Measurements from ENCODE around the gene B4GALNT3. TPM values are rescaled to one million over a fixed set of nuclear protein-coding genes. Genes with fewer than 3 reads are reported as not detected.
A peak's percentile ranks its signal among the peaks of the same experiment; 100 is the strongest.

B4GALNT3 gene
- total RNA-seq, 3 donors from 2014 or later = 0.87 to 2.9 (median 2.1) TPM

DNA sequence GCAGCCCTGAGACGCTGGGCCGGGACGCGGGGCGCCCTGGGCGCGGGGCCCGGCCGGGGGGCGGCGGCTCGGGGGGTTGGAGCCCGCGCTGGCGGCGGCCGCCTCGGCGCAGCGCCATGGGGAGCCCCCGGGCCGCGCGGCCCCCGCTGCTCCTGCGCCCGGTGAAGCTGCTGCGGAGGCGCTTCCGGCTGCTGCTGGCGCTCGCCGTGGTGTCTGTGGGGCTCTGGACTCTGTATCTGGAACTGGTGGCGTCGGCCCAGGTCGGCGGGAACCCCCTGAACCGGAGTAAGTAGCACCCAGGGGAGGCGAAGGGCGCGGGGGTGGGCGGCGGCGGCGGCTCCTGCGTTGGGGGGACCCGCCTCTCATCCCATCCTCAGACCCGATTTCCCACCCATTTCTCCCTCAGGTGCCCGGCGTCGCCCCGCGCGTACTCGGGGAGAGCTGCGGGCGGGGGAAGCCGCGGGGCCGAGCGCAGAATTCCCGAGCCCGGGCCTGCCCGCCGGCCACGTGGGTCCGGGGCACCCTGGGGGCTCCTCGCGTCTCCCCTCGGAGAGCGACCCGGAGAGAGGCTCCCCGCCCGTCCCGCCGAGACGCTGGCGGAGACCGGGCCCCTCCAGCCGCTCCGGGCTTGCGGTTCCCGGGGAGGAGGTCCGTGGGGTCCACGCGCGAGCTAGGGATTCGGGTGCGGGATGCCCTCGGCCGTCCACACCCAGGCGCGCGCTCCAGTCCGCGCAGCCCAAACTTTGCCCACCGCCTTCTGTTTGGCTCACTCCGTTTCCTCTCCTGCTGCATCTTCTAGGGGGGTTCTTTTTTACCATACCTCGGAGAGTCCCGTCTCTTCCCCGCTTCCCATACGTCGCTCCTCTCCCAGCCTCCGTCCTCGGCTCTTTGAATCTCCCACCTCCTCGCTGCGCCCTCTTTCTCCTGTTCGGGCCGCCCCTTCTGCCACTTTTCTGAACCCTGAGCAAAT lies 807 bp downstream of the B4GALNT3 start:
- DNase-seq (peak; percentile 29), ATAC-seq (peak; percentile 76 to 83)
- H3K9me3 Mint-ChIP-seq = no peaks in the 10 kb centered on the region
- H3K36me3 Mint-ChIP-seq (ENCODE audit: insufficient read depth) = no peaks in the 10 kb centered on the region
- peaks cover 11% of the 10 kb centered on the region for H3K4me1 Mint-ChIP-seq (ENCODE audit: low read depth)
- H3K27me3 Mint-ChIP-seq (ENCODE audit: low read depth) = peaks cover 21% of the 10 kb centered on the region
- peak overlapping the region; percentile 83 for H3K4me3 Mint-ChIP-seq

DNA sequence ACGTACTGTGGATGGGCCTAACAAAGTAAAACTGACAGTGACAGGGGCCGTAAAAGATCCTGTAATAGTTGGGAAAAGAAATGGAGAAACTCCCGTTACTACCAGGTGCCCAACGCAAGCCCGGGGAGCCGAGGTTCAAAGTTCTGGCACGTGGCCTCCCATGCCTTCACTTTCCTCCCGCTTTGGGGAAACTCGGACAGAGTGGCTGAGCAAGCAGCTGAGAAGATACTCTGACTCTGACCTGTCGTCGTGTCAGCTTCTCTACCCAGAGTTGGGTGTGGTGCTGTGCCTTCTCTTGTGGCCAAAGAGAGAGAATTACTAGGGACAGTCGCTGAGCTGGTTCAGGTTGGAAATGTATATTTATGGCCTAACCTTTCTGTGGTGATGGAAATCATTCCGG lies 1.7 kb downstream of the B4GALNT3 start:
- DNase-seq (no peak), ATAC-seq (no peak)
- Mint-ChIP-seq H3K4me1 (ENCODE audit: low read depth) (peaks cover 11% of the 10 kb centered on the region), H3K36me3 (ENCODE audit: insufficient read depth) (no peaks in the 10 kb centered on the region), H3K9me3 (no peaks in the 10 kb centered on the region), H3K27me3 (ENCODE audit: low read depth) (peaks cover 21% of the 10 kb centered on the region), H3K4me3 (peak overlapping the region; percentile 83)

DNA sequence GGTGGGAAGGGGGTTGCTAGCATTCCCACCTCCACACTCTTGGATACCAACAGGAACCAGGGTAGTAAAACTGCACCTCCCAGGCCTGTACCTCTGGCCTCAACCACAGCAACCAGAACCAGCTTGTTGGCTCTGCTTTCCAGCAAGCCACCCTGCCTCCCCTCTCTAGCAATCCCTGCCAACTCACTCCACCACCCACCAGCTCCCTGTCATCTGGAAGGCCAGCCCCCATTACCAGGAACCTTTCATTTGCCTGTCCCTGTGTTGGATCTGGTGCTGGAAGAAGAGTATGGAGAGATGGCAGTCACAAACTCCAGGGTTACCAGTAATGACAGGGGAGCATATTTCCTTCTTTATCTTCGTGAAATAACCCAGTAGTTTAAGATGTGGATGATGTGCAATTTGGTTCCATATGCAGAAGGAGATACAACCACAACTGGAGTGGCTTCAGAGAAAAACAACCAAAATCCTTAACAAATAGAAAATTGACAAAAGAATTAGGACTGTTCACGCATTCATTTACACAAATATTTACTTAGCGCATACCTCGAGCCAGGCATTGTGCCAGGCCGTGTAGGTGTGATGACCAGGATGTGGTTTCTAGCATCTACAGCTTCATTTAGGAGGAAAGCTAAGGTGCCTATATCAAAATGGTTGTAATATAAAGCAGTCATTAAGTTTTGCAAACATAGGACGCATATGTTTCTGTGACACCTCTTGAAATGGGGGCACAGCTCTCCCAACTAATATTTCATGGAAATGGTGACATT lies 3.4 kb downstream of the B4GALNT3 start:
- Mint-ChIP-seq H3K4me1 (ENCODE audit: low read depth) (peaks cover 11% of the 10 kb centered on the region), H3K9me3 (no peaks in the 10 kb centered on the region), H3K36me3 (ENCODE audit: insufficient read depth) (no peaks in the 10 kb centered on the region), H3K4me3 (no peak overlapping the region), H3K27me3 (ENCODE audit: low read depth) (peaks cover 17% of the 10 kb centered on the region)
- DNase-seq = no peak
- ATAC-seq = no peak

DNA sequence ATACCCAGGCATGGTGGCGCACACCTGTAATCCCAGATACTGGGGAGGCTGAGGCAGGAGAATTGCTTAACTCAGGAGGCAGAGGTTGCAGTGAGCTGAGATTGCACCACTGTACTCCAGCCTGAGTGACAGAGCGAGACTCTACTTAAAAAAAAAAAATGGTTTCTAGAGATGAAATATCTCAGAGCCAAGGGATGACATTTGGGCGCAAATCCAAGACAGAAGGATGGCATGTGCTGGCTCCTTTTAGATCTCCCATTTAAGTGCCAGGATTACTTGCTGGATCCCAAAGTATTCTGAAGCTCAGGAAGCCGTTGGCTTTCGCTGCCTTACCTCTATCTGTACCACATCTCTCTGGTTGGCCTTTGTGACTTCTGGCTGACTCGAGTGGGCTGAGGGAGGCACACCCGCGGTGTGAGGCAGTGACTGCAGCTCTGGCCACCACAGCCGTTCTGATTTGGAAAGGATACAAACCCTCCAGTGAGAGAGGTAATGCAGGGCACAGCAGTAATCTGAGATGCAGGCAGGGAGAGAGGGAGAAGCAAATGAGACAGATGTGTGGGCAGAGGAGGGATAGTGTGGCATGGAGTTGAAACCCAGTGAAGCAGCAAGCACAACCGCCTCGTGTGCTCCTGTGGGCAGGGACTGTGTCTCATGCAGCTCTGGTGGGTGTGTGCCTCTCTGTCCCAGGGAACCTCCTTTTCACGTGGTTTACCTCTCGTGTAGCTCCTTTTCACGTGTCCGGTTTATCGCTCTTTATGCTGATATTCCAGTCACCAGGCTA lies 4.9 kb downstream of the B4GALNT3 start:
- no peak overlapping the region for H3K4me3 Mint-ChIP-seq
- DNase-seq (no peak), ATAC-seq (no peak)
- H3K27me3 Mint-ChIP-seq (ENCODE audit: low read depth) = peaks cover 14% of the 10 kb centered on the region
- H3K4me1 Mint-ChIP-seq (ENCODE audit: low read depth) = peaks cover 6% of the 10 kb centered on the region
- no peaks in the 10 kb centered on the region for H3K36me3 Mint-ChIP-seq (ENCODE audit: insufficient read depth)
- no peaks in the 10 kb centered on the region for H3K9me3 Mint-ChIP-seq

DNA sequence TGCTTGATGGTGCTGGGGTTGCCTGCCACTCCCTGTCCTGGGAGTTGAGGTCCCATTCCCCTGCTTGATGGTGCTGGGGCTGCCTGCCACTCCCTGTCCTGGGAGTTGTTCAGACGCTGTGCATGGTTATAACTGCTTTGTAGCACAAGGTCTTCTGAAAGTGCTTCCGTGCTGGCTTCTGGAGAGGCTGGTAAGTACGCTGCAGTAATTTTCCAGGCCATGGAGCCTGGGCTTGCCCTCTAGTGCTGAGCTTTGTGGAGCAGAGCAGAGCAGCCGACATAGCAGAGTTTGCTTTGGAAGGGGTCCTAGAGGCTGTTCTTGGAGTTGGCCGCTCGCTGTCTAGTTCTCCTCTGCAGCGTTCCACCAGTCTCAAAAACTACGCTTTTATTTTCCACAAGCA lies 6.3 kb downstream of the B4GALNT3 start:
- Mint-ChIP-seq H3K9me3 (no peaks in the 10 kb centered on the region), H3K4me1 (ENCODE audit: low read depth) (peaks cover 4% of the 10 kb centered on the region), H3K4me3 (no peak overlapping the region), H3K36me3 (ENCODE audit: insufficient read depth) (no peaks in the 10 kb centered on the region), H3K27me3 (ENCODE audit: low read depth) (peaks cover 12% of the 10 kb centered on the region)
- DNase-seq (no peak), ATAC-seq (no peak)

DNA sequence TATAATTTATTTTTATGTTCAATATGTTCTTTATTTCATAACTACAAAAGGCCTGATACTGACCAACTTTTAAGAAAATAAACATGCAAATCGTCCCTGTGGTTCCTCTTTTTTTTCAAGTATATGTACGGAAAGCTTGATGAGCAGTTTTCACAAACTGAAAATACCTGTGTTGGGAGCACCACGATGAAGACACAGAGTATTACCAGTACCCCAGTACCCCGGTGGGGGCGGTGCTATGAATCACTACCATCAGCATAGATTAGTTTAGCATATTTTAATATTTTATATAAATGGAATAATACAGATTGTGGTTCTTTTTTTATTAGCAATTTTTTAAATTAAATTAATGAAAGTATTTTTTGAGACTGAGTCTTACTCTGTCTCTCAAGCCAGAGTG lies 7.0 kb downstream of the B4GALNT3 start:
- ATAC-seq = no peak
- Mint-ChIP-seq H3K4me1 (ENCODE audit: low read depth) (peaks cover 1% of the 10 kb centered on the region), H3K9me3 (no peaks in the 10 kb centered on the region), H3K36me3 (ENCODE audit: insufficient read depth) (no peaks in the 10 kb centered on the region), H3K27me3 (ENCODE audit: low read depth) (peaks cover 9% of the 10 kb centered on the region), H3K4me3 (no peak overlapping the region)
- DNase-seq = no peak

DNA sequence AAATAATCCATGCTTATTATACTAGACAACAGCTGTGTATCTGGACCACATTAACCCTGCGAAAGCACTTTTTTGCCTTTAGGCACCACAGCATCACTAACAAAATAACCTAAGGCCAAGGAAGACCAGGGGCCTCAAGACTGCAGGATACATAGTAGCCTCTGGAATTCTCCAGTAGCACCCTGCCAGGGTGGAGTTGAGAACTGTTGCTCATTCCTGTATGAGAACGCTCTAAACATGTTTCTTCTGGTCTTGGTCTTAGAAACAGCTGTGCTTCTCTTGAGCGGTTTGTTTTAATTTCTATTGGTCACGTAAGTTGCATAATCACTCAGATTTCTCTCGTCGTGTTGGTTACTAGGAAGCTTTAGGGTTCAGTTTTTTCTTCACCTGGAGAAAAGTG lies 7.9 kb downstream of the B4GALNT3 start:
- Mint-ChIP-seq H3K4me1 (ENCODE audit: low read depth) (peaks cover 1% of the 10 kb centered on the region), H3K9me3 (no peaks in the 10 kb centered on the region), H3K36me3 (ENCODE audit: insufficient read depth) (no peaks in the 10 kb centered on the region), H3K4me3 (no peak overlapping the region), H3K27me3 (ENCODE audit: low read depth) (peaks cover under 1% of the 10 kb centered on the region)
- no peak for DNase-seq
- no peak for ATAC-seq

DNA sequence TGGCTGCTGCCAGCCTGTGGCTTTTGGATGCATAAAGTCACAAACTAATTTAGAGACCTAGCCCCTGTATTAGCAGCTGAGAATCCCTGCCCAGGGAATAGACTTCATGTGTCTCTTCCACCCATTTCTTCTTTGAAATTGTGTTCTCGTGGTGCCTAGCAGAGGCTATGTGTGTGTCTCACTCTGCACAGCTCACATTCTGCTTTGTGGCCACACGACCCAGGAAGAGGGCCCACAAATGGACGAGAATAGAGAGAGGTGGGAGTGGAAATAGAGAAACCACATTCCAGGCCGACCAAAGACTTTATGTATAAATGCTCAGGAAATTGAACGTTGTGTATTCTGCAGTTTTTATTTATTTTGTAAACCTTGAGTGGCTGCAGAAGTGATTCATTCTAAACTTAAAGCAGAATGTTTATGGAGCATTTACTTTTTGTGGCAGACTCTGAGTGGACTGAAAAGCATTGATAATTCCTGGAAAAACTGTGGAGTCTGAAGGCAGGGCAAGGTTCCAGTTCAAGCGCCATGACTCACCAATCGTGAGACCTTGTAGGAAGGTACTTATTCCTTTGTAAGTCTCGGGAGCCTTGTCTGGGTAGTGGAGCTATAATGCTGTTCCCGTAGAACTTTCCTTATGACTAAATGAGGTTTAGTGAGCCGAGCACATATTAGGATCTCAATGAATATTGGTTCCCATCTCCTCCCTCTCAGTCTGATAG lies 9.1 kb downstream of the B4GALNT3 start:
- H3K4me3 Mint-ChIP-seq = no peak overlapping the region
- no peaks in the 10 kb centered on the region for H3K9me3 Mint-ChIP-seq

DNA sequence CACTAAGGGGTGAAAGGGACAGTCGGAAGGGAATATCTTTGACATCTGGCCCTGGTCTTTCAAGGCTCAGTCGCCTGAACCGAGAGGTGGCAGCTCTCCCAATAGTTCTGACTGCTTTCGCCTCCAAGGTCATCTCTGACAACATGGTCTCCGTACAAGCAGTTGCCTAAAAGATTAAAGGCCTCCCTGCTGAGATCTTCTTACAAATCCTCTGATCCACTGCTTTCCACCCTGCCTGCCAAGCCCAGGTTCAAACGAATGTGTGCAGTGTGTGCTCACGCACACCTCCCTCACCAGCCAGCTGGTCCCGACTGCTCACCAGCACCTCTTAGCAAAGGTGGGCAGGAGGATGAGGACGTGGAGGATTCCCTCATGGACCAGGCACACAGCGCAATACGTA lies 10.4 kb downstream of the B4GALNT3 start:
- peaks cover 3% of the 10 kb centered on the region for H3K27me3 Mint-ChIP-seq (ENCODE audit: low read depth)
- H3K4me3 Mint-ChIP-seq = no peak overlapping the region
- no peaks in the 10 kb centered on the region for H3K36me3 Mint-ChIP-seq (ENCODE audit: insufficient read depth)
- no peaks in the 10 kb centered on the region for H3K4me1 Mint-ChIP-seq (ENCODE audit: low read depth)
- no peak for ATAC-seq
- DNase-seq = no peak
- no peaks in the 10 kb centered on the region for H3K9me3 Mint-ChIP-seq

More for the DNA sequence above, 9.1 kb downstream of the B4GALNT3 start:
- DNase-seq (no peak), ATAC-seq (no peak)
- Mint-ChIP-seq H3K36me3 (ENCODE audit: insufficient read depth) (no peaks in the 10 kb centered on the region), H3K27me3 (ENCODE audit: low read depth) (no peaks in the 10 kb centered on the region), H3K4me1 (ENCODE audit: low read depth) (no peaks in the 10 kb centered on the region)

DNA sequence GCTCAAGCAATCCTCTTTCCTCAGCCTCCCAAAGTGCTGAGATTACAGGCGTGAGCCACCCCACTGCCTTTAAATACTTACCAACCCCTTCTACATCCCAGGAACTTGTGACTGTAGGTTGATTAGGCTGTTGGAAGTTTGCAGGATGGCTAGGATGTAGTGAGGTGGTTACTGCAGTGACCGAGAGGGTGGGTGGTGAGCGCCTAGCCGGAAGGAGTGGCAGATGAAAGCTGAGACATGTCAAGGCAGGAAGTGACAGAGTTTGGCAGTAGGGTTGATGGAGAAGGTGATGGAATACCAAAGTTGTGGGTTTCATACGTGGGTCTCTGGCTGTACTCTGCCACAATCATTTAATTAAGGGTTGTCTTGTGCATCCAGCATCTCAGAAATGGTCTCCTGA lies 13.5 kb downstream of the B4GALNT3 start:
- ATAC-seq (no peak), DNase-seq (no peak)
- Mint-ChIP-seq H3K27me3 (ENCODE audit: low read depth) (peaks cover 13% of the 10 kb centered on the region), H3K4me3 (no peak overlapping the region), H3K9me3 (no peaks in the 10 kb centered on the region), H3K36me3 (ENCODE audit: insufficient read depth) (no peaks in the 10 kb centered on the region), H3K4me1 (ENCODE audit: low read depth) (no peaks in the 10 kb centered on the region)

DNA sequence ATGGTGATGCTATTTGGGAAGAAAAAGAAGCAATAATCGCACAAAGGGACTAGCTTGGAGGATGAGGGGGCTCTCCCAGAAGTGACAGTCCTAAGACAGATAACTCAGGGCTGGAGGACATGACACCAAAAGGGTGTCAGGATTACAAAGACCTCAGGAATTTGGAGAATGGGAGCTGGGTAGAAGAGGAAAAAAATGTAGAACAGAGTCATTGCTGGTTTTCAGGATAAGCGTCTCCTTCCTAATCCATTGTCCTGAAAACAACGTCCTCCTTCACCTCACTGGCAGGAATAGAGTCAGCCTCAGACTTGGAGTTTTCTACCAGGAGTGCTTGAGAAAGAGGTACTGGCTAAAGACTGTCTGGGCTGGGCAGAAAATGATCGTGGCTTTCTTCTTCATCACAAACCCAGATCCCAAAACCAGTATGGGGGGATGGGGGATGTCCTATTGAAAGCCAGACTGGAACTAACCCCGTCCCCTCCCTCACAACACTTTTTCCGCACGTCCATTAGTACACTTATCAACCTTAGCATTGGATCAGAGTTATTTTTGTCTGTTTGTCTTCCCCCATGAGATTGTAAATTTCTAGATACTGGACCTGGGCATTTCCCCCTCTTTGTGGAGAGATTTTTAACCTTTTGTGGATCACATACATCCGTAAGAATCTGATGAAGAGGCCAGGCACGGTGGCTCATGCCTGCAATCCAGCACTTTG lies 14.3 kb downstream of the B4GALNT3 start:
- ATAC-seq = no peak
- H3K4me1 Mint-ChIP-seq (ENCODE audit: low read depth) = no peaks in the 10 kb centered on the region
- H3K4me3 Mint-ChIP-seq = no peak overlapping the region
- DNase-seq = no peak
- H3K9me3 Mint-ChIP-seq = no peaks in the 10 kb centered on the region
- peaks cover 13% of the 10 kb centered on the region for H3K27me3 Mint-ChIP-seq (ENCODE audit: low read depth)
- no peaks in the 10 kb centered on the region for H3K36me3 Mint-ChIP-seq (ENCODE audit: insufficient read depth)

DNA sequence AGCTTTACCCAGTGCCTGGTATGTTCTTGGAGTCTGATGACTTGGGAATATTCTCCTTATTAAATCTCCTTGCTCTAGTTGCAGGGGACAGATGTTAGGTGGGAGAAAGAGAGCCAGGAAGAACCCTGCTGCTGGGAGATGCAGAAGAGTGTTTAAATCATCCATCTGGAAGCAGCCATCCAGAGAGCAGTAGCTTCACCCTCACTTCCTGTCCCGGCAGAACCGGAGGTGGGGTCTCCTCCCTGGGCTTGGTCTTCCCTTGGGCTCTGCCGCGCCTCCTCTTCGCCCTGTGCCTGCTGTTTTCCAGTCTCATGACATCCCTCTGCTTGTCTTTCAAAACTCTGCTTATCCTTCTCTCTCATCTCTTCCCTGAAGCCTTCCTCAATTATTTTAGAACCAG lies 15.5 kb downstream of the B4GALNT3 start:
- no peak overlapping the region for H3K4me3 Mint-ChIP-seq
- H3K4me1 Mint-ChIP-seq (ENCODE audit: low read depth) = no peaks in the 10 kb centered on the region
- no peaks in the 10 kb centered on the region for H3K9me3 Mint-ChIP-seq
- H3K36me3 Mint-ChIP-seq (ENCODE audit: insufficient read depth) = no peaks in the 10 kb centered on the region
- peaks cover 15% of the 10 kb centered on the region for H3K27me3 Mint-ChIP-seq (ENCODE audit: low read depth)
- ATAC-seq (no peak), DNase-seq (no peak)

DNA sequence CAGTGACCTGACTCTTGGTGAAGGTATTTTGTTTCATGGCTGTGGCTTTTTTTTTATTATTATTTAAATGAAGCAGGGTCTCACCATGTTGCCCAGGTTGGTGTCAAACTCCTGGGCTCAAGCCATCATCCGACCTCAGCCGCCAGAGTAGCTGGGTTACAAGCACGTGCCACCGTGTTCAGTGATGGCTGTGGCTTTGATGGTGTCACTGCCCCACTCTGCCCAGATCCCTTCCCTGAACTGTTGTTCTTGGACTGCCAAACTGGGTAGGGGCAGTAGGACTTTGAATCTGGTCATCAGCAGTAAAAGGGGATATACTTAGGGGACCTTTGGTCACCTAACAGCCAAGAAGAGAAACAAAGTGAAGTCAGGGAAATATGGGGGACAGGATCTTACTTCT lies 19.4 kb downstream of the B4GALNT3 start:
- no peaks in the 10 kb centered on the region for H3K9me3 Mint-ChIP-seq
- H3K36me3 Mint-ChIP-seq (ENCODE audit: insufficient read depth) = no peaks in the 10 kb centered on the region
- no peak for DNase-seq
- no peak overlapping the region for H3K4me3 Mint-ChIP-seq
- H3K27me3 Mint-ChIP-seq (ENCODE audit: low read depth) = peaks cover 22% of the 10 kb centered on the region
- no peak for ATAC-seq
- H3K4me1 Mint-ChIP-seq (ENCODE audit: low read depth) = no peaks in the 10 kb centered on the region

Measured in activated T-cell treated with anti-CD3 and anti-CD28 coated beads, Interleukin-2, amount 50 U/mL, for 4 hours (primary cell).